Endothelial cell of umbilical vein (primary cell): ENCODE data around the gene IFT22.

Experiments used
- CTCF ChIP-seq, 2 donors: IDR thresholded peaks; 1 replicate in 1 of 2; 2 replicates in 1 of 2; pipeline ENCODE4 v1.5.1; 2011; ENCODE audit warnings: low read length in 2 of 2, mild to moderate bottlenecking in 2 of 2, moderate library complexity in 2 of 2, control low read depth in 1 of 2, inconsistent platforms in 1 of 2, low read depth in 1 of 2; ENCODE audit not compliant: insufficient read depth in 1 of 2; ENCODE audit errors: extremely low read depth in 1 of 2
- EZH2 ChIP-seq: IDR thresholded peaks from 2 replicates; pipeline ENCODE4 v1.6.1; 2012; ENCODE audit warnings: borderline replicate concordance, low read depth, mild to moderate bottlenecking, moderate library complexity, low read length, inconsistent platforms; ENCODE audit not compliant: severe bottlenecking
- FOS ChIP-seq: IDR thresholded peaks from 2 replicates; pipeline ENCODE4 v1.6.1; 2011; ENCODE audit warnings: mild to moderate bottlenecking, low read length, moderate library complexity, borderline replicate concordance; ENCODE audit not compliant: insufficient read depth
- GATA2 ChIP-seq: IDR thresholded peaks from 2 replicates; pipeline ENCODE4 v1.7.0; 2011; ENCODE audit warnings: low read depth, mild to moderate bottlenecking, moderate library complexity, mixed read lengths, low read length; ENCODE audit not compliant: insufficient read length, insufficient read depth
- JUN ChIP-seq: IDR thresholded peaks from 2 replicates; pipeline ENCODE4 v1.6.1; 2011; ENCODE audit warnings: borderline replicate concordance, low read depth; ENCODE audit not compliant: insufficient read length, insufficient read depth
- MAX ChIP-seq: IDR thresholded peaks from 2 replicates; pipeline ENCODE4 v1.6.1; 2011; ENCODE audit not compliant: insufficient read depth, insufficient read length
- POLR2A ChIP-seq: IDR thresholded peaks from 2 replicates; pipeline ENCODE4 v1.6.1; 2012; ENCODE audit warnings: low read depth, mild to moderate bottlenecking, control low read depth, low read length
- POLR2AphosphoS5 ChIP-seq: IDR thresholded peaks from 2 replicates; pipeline ENCODE4 v1.6.1; 2012; ENCODE audit warnings: low read depth, mild to moderate bottlenecking, control low read depth, low read length, moderate library complexity; ENCODE audit not compliant: insufficient read depth

- TF ChIP-seq POLR2A = no peak
- TF ChIP-seq MAX = no peak
- no peak for TF ChIP-seq POLR2AphosphoS5
- TF ChIP-seq CTCF (IDR thresholded peaks at IDR 0.05; ENCODE audit: extremely low read depth in 1 of 2, insufficient read depth in 1 of 2, low read depth in 1 of 2, low read length in 2 of 2) = peak; percentile 64 to 66
- no peak for TF ChIP-seq EZH2
- TF ChIP-seq FOS = no peak
- TF ChIP-seq JUN = no peak
- TF ChIP-seq GATA2 = no peak
Measured at GRCh38 chr7:101315336-101315735, 6.3 kb downstream of the IFT22 start.
